HepG2 (cell line): ENCODE measurements around the gene PHACTR1. TPM values are rescaled to one million over a fixed set of nuclear protein-coding genes. Genes with fewer than 3 reads are reported as not detected.

ENCODE experiments used
- ATAC-seq: fragments of 200-7000 bp; cut with Tn5 transposase; 3 replicates; pipeline ENCODE4 v1.9.1; 2020; ENCODE audit warnings: mild to moderate bottlenecking, moderate library complexity
- BruUV-seq: library from RNA; stranded (reverse); fragments of 400-500 nt; replicated peaks from 2 replicates; lab custom pipeline; 2021; lab: Mats Ljungman, UMichigan
- CTCF ChIA-PET: fragments of 300-600 bp; formaldehyde crosslinking; extraction: SDS; loops from one replicate; lab custom pipeline; 2021; ENCODE audit warnings: low total read pairs, inconsistent platforms, low intra/inter-chr PET ratio; lab: Yijun Ruan, JAX
- POLR2A ChIA-PET: fragments of 350-600 bp; sonication (Branson Sonifier 250); formaldehyde crosslinking; loops from one replicate; lab custom pipeline; 2020; ENCODE audit warnings: antibody characterized with exemption, inconsistent platforms; lab: Yijun Ruan, JAX
- DNase-seq: peaks from one replicate; pipeline ENCODE4 v3.0.0-alpha.2; 2015; ENCODE audit warnings: low spot score
- FAIRE-seq: peaks from 3 replicates; lab custom pipeline; 2011; peaks lifted over from hg19 to GRCh38; lab: Jason Lieb, UNC
- H2AFZ ChIP-seq: one replicate; pipeline ENCODE4 v1.6.1; 2011; ENCODE audit warnings: low read length, inconsistent platforms
- H3K27ac ChIP-seq: fragments of 300-600 bp; 3 replicates; pipeline ENCODE4 v1.8.0; 2011; ENCODE audit warnings: mixed run types, mild to moderate bottlenecking, mixed read lengths, low read length, inconsistent platforms; ENCODE audit not compliant: insufficient read depth; ENCODE audit errors: extremely low read length
- H3K27me3 ChIP-seq, 2 experiments: fragments of 200-600 bp in 1 of 2; 2 replicates in 1 of 2; 3 replicates in 1 of 2; pipeline versions ENCODE4 v1.6.0 to v1.8.0; 2011; ENCODE audit warnings: low read length in 2 of 2, mild to moderate bottlenecking in 2 of 2, moderate library complexity in 2 of 2, inconsistent platforms in 1 of 2; ENCODE audit not compliant: insufficient read depth in 2 of 2, control insufficient read depth in 1 of 2
- H3K36me3 ChIP-seq, 2 experiments: fragments of 200-600 bp in 1 of 2; replicated peaks in 1 of 2; 2 replicates in 1 of 2; 3 replicates in 1 of 2; pipeline versions ENCODE4 v1.5.1 to v1.8.0; 2011; ENCODE audit warnings: low read length in 2 of 2, inconsistent platforms in 1 of 2; ENCODE audit not compliant: insufficient read depth in 2 of 2, control insufficient read depth in 1 of 2
- H3K4me1 ChIP-seq: 2 replicates; pipeline ENCODE4 v1.5.1; 2012; ENCODE audit warnings: low read length, inconsistent platforms; ENCODE audit not compliant: insufficient read depth
- H3K4me2 ChIP-seq: 2 replicates; pipeline ENCODE4 v1.6.0; 2011; ENCODE audit warnings: low read depth, low read length, inconsistent platforms
- H3K4me3 ChIP-seq, 3 experiments: fragments of 200-600 bp in 1 of 3; sonication (generic), shearing (Covaris generic) in 1 of 3; replicated peaks in 1 of 3; 2 replicates each; pipeline ENCODE4 v1.5.1; 2011 to 2016; ENCODE audit warnings: low read length in 3 of 3, inconsistent platforms in 2 of 3, low read depth in 2 of 3, mild to moderate bottlenecking in 2 of 3, control low read depth in 1 of 3, mixed read lengths in 1 of 3; ENCODE audit not compliant: insufficient read depth in 1 of 3
- H3K79me2 ChIP-seq: one replicate; pipeline ENCODE4 v1.6.1; 2011; ENCODE audit warnings: low read length, inconsistent platforms; ENCODE audit not compliant: insufficient read depth
- H3K9ac ChIP-seq: 2 replicates; pipeline ENCODE4 v1.6.0; 2011; ENCODE audit warnings: mild to moderate bottlenecking, low read depth, low read length, inconsistent platforms; ENCODE audit not compliant: insufficient read depth
- H3K9me3 ChIP-seq: 2 replicates; pipeline ENCODE4 v1.5.1; 2012; ENCODE audit warnings: mild to moderate bottlenecking, low read length
- H4K20me1 ChIP-seq: 2 replicates; pipeline ENCODE4 v1.6.0; 2011; ENCODE audit warnings: inconsistent platforms, mild to moderate bottlenecking, low read length, moderate library complexity; ENCODE audit not compliant: insufficient read depth
- CENPBD1 ChIP-seq: sonication (generic); formaldehyde crosslinking; IDR thresholded peaks from 2 replicates; pipeline ENCODE4 v1.8.0; 2022; ENCODE audit warnings: missing genetic modification reagents, low read depth, mild to moderate bottlenecking, borderline replicate concordance
- FOSL2 ChIP-seq: sonication (generic); formaldehyde crosslinking; IDR thresholded peaks from 2 replicates; pipeline ENCODE4 v1.4.0; 2020; ENCODE audit warnings: missing genetic modification reagents
- FOXO4 ChIP-seq: sonication (generic); formaldehyde crosslinking; conservative IDR thresholded peaks from 2 replicates; pipeline ENCODE4 v1.8.1; 2023; ENCODE audit warnings: missing genetic modification reagents
- FOXP1 ChIP-seq, 2 experiments: fragments of 450-650 bp in 1 of 2; IDR thresholded peaks; 2 replicates each; pipeline ENCODE4 v1.6.1; 2017 to 2018; ENCODE audit warnings: antibody characterized with exemption in 1 of 2
- GATAD2A ChIP-seq: IDR thresholded peaks from 2 replicates; pipeline ENCODE4 v1.6.1; 2016
- GRHL1 ChIP-seq: sonication (generic); formaldehyde crosslinking; conservative IDR thresholded peaks from 2 replicates; pipeline ENCODE4 v1.8.0; 2022; ENCODE audit warnings: missing genetic modification reagents
- LCORL ChIP-seq, 2 experiments: fragments of 450-650 bp in 1 of 2; sonication (generic) in 1 of 2; formaldehyde crosslinking in 1 of 2; IDR thresholded peaks; 2 replicates each; pipeline versions ENCODE4 v1.5.0 to v1.6.1; 2017 to 2020; ENCODE audit warnings: antibody characterized with exemption in 1 of 2, missing genetic modification reagents in 1 of 2
- PBX2 ChIP-seq: IDR thresholded peaks from 2 replicates; pipeline ENCODE4 v1.6.1; 2016; ENCODE audit warnings: control low read depth
- PHF21A ChIP-seq: sonication (generic); formaldehyde crosslinking; IDR thresholded peaks from 2 replicates; pipeline ENCODE4 v1.5.0; 2020; ENCODE audit warnings: mild to moderate bottlenecking, missing genetic modification reagents
- RFXAP ChIP-seq: sonication (generic); formaldehyde crosslinking; IDR thresholded peaks from 2 replicates; pipeline ENCODE4 v1.4.0; 2020; ENCODE audit warnings: missing genetic modification reagents, borderline replicate concordance
- SATB2 ChIP-seq: sonication (generic); formaldehyde crosslinking; IDR thresholded peaks from 2 replicates; pipeline ENCODE4 v1.5.0; 2020; ENCODE audit warnings: missing genetic modification reagents
- TAF15 ChIP-seq: fragments of 200-400 bp; formaldehyde crosslinking; IDR thresholded peaks from one replicate; pipeline ENCODE4 v1.6.1; 2018; ENCODE audit warnings: mild to moderate bottlenecking, low read depth, low read length; ENCODE audit not compliant: poor library complexity, severe bottlenecking
- TBX2 ChIP-seq: sonication (generic); formaldehyde crosslinking; IDR thresholded peaks from 2 replicates; pipeline ENCODE4 v1.5.0; 2020; ENCODE audit warnings: missing genetic modification reagents, mild to moderate bottlenecking, borderline replicate concordance
- TRAFD1 ChIP-seq: sonication (generic); formaldehyde crosslinking; IDR thresholded peaks from 2 replicates; pipeline ENCODE4 v1.5.1; 2020; ENCODE audit warnings: missing genetic modification reagents, mild to moderate bottlenecking, borderline replicate concordance
- ZBTB3 ChIP-seq: sonication (generic); formaldehyde crosslinking; IDR thresholded peaks from 2 replicates; pipeline ENCODE4 v1.4.0; 2020; ENCODE audit warnings: low read depth, mild to moderate bottlenecking, moderate library complexity, missing genetic modification reagents, borderline replicate concordance
- ZNF3 ChIP-seq: IDR thresholded peaks from 2 replicates; pipeline ENCODE4 v1.7.0; 2017; ENCODE audit warnings: inconsistent platforms
- ZNF331 ChIP-seq: sonication (generic); formaldehyde crosslinking; IDR thresholded peaks from 2 replicates; pipeline ENCODE4 v1.4.0; 2020; ENCODE audit warnings: missing genetic modification reagents
- ZNF605 ChIP-seq: sonication (generic); formaldehyde crosslinking; IDR thresholded peaks from 2 replicates; pipeline ENCODE4 v1.8.0; 2022; ENCODE audit warnings: mild to moderate bottlenecking, missing genetic modification reagents
- WGBS: methylation state at CpG from one replicate; pipeline ENCODE4 v1.1.6; 2017; ENCODE audit warnings: low lambda C conversion rate; 5-methylcytosine and 5-hydroxymethylcytosine counted together
- in situ Hi-C: cut with HindIII; loops from 2 replicates; pipeline ENCODE4 v1.10.0; 2017; ENCODE audit warnings: low pct_unique_long_range_greater_than_20kb; ENCODE audit not compliant: extremely low pct_ligation_motif_present
- intact Hi-C: fragments of 100-400 bp; cut with micrococcal nuclease; formaldehyde crosslinking; loops from one replicate; pipeline ENCODE4 v1.10.0; 2022; ENCODE audit not compliant: unreplicated experiment
- polyA plus RNA-seq, 8 experiments: library from polyadenylated mRNA; depleted of rRNA in 3 of 8; stranded (reverse) in 7 of 8; unstranded in 1 of 8; fragments of >200 nt; fragmentation: Illumina TruSeq in 4 of 8; extraction: Trizol in 4 of 8; gene quantifications; 2 replicates each; pipeline versions ENCODE4 v1.2.1 to v1.2.3, GENCODE V29; 2011 to 2016; ENCODE audit warnings: low read depth in 4 of 8, missing spikeins in 1 of 8, mixed read lengths in 1 of 8; ENCODE audit not compliant: insufficient read depth in 1 of 8
- total RNA-seq, 5 experiments: library from RNA; depleted of rRNA; stranded (reverse); fragments of >200 nt; fragmentation: Illumina TruSeq; extraction: Trizol; gene quantifications; 2 replicates each; pipeline ENCODE4 v1.2.3, GENCODE V29; 2016; ENCODE audit warnings: low read depth in 1 of 5

PHACTR1 gene
- total and polyA plus RNA-seq, 2 of the 13 experiments (the other 11 are each of a cell fraction or from before 2014, with no cell fraction given) = 0.09 TPM; not detected in 1

GRCh38 chr6:13248053-13248452 lies 531.5 kb downstream of the PHACTR1 start (continued):
- TF ChIP-seq ZBTB3 (no peak), PBX2 (CRISPR knock-in tag) (no peak), LCORL (IDR thresholded peaks at IDR 0.05) (no peak), LCORL (CRISPR knock-in tag; IDR thresholded peaks at IDR 0.05) (no peak), GATAD2A (CRISPR knock-in tag) (0 out of 2 replicates have a peak, but pooled peaks have one; percentile 15), TAF15 (no peak), PHF21A (CRISPR knock-in tag) (peak; percentile 42; the same call in 1 of the 2 replicates), ZNF331 (CRISPR knock-in tag) (peak; percentile 30; the same call in 1 of the 2 replicates), TBX2 (CRISPR knock-in tag) (0 out of 2 replicates have a peak, but pooled peaks have one; percentile 20)

GRCh38 chr6:13248584-13248985 lies 532.0 kb downstream of the PHACTR1 start:
- FAIRE-seq (no peak), DNase-seq (no peak), ATAC-seq (no peak)
- BruUV-seq = no TSS peak
- H3K4me2 ChIP-seq = no peak overlapping the region
- no peaks in the 10 kb centered on the region for H4K20me1 ChIP-seq
- no peak overlapping the region for H2AFZ ChIP-seq
- CTCF ChIA-PET = no interaction called here
- WGBS = 90% methylated on average over 8 of the region's 8 CpGs
- no peak overlapping the region for H3K27ac ChIP-seq
- H3K27me3 ChIP-seq = no peaks in the 10 kb centered on the region
- in situ Hi-C loops (no loop called here), intact Hi-C loops (no loop called here)
- no peak overlapping the region for H3K4me3 ChIP-seq
- no peaks in the 10 kb centered on the region for H3K9me3 ChIP-seq
- no peak overlapping the region for H3K9ac ChIP-seq
- H3K79me2 ChIP-seq = no peaks in the 10 kb centered on the region
- H3K4me1 ChIP-seq = peaks cover 28% of the 10 kb centered on the region
- no peaks in the 10 kb centered on the region for H3K36me3 ChIP-seq
- POLR2A ChIA-PET = no interaction called here
- no peak for TF ChIP-seq ZNF3 (CRISPR knock-in tag)
- TF ChIP-seq SATB2 (CRISPR knock-in tag) = no peak
- no peak for TF ChIP-seq ZNF605 (CRISPR knock-in tag)
- no peak for TF ChIP-seq RFXAP (CRISPR knock-in tag)
- TF ChIP-seq FOSL2 = no peak
- no peak for TF ChIP-seq FOXO4 (CRISPR knock-in tag)
- TF ChIP-seq FOXP1 (IDR thresholded peaks at IDR 0.05) = no peak
- TF ChIP-seq FOXP1 (CRISPR knock-in tag; IDR thresholded peaks at IDR 0.05) = no peak
- TF ChIP-seq GRHL1 (CRISPR knock-in tag) = no peak
- no peak for TF ChIP-seq TRAFD1 (CRISPR knock-in tag)
- TF ChIP-seq CENPBD1 (CRISPR knock-in tag) = no peak
